Activated naive CD4-positive, alpha-beta T cell (primary cell): ENCODE measurements around the gene TRIO.

ENCODE experiments used
- DNase-seq, 4 experiments: peaks; one replicate each; lab custom pipeline; 2025; lab: John Stamatoyannopoulos, UW

Gene TRIO

GRCh38 chr5:14411216-14411615 lies 268.1 kb downstream of the TRIO start:
- no peak for DNase-seq

DNA sequence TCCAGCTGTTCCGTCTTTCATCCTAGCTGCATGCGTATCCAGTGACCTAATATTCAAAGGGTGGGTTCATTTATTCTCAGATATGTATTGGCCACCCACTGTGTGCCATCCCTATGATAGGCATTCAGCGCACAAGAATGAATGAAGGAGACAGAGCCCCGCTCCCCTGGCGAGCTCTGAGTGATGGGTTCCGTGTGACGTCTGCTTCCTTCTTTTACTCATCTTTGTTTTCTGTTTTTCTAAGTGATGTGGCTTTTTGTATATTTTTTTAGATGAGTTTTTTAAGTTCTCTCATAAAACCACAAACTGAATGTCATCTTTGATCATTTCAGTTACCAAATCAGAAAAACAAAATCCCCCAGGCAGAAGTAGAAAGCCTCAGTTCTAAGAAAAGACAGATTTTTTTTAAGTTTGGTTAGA lies 270.2 kb downstream of the TRIO start:
- peak in 1 of 4 experiments; percentile 40 for DNase-seq

GRCh38 chr5:14414007-14414406 lies 270.9 kb downstream of the TRIO start:
- peak in 1 of 4 experiments; percentile 10 for DNase-seq

- DNase-seq = no peak
Measured at GRCh38 chr5:14414656-14415023, 271.5 kb downstream of the TRIO start.

DNA sequence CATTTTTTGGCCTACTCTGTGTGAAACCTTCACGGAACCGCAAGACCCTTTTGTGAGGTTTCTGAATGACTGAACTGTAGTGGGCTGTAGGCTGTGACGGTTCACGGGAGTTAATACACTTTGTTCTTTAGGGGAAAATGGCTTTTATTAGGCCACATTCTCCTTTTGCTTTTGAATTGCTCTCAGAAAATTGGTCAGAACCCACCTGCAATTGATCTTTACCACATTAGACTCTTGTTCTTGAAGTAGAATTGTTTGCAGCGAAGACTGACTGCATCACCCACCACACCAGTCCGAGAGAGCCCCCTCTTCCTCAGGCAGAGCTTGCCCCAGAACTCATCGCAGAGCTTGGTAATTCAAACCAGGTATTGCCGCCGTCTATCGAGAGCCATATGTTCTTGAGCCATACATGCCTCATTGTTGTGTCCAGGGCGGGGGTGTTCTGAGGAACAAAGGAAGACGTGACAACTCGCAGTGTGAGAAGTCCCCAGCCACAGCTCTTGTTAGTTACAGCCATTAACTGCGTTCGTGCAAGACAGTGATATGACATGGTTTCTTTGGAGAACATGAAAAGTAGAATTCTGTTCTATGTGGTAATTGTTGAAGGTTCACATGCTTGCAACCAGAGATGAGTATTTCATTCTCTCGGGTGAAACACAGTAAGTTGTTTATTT lies 272.0 kb downstream of the TRIO start:
- no peak for DNase-seq

GRCh38 chr5:14415698-14416074 lies 272.5 kb downstream of the TRIO start:
- DNase-seq = no peak

DNA sequence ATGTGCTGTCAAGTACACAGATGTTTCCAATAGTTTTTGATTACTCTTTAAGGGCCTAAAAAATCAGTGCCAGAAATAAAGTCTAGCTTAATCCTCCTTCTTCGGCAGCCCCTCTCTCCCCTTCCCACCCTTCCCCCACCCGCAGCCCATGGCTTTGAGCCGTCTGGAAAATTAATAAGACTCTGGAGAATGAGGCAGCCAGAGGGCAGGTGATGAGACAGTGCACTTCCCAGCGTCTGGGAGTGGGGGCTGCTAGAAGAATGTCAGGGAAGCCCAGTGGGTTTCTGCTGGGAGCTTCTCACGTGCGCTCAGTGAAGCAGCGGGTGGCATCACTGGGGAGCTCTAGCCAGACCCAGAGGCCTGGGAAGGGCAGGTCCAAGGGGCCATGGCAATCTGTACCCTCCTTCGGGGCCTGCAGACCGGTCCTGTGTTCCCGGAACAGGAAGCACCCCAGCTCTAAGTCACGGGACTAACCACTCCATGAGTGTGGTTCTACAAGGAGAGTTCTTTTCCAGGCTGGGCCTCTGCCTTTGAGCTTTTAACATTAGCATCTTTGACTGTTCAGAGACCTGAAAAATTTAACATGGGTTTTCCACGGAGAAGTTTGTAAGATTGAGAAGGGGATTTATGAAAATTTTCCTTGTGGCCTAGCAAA lies 273.6 kb downstream of the TRIO start:
- no peak for DNase-seq

DNA sequence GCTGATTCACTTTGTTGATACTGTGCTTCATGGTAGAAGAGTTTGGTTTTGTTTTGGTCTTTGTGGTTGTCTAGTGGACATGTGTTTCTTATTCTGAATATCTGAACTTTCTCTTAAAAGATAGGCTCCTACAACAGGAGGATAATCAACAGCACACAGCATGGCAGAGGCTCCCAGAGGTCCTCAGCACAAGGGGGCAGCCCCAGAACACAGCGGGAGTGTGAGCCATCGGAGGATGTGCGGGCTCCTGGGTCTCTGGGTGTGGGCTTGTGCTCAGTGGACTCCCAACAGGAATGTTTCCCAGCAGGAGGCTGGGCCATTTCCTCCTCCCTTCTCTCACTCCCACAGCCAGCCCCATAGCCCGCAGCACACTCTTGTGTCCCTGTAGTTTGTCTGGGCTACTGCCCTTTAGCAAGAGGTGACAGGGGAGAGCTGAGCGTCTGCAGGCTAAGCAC lies 274.2 kb downstream of the TRIO start:
- no peak for DNase-seq

DNA sequence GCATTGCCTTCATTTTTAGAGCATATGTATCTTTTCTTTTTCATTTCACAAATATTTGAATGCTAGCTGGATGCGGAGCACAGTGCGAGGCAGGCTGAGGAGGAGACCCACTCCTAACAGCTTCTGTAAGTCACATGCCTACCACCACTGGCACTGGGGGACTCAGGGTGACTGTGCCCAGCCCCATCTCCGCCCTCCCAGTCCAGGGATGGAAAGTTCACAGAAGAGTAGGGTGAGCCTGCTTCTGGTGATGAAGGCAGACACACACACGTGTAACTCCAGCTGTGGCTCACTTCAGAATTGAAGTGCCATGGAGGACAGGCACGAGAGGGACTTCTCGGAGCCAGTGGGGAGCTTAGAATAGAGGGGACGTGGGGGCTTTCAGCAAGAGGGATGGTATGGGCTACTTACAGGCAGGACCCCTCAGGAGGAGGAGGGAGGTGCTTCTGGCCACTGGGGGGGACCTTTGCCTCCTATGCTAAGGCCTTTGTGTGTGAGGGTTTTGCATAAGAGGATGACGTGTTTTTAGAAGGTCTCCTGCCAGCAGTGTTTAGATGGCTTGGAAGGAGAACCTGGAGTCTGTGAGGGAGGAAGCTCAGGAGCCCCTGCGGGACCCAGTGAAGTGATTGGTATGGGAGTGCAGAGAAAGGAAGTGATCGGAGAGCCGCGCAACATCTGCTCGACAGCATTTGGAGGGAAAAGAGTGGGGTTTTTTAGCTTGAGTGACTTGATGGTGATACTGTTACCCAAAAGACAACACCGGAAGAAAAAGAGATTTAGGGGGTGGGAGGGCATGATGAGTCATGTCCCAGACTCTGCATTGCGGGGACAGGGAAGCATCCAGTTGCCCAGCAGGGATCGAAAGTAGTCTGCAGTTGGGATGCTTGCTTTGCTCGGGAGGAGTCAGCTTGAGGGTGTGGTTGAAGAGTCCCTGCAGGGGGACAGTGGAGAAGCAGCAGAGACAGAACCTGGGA lies 274.9 kb downstream of the TRIO start:
- DNase-seq = no peak

DNA sequence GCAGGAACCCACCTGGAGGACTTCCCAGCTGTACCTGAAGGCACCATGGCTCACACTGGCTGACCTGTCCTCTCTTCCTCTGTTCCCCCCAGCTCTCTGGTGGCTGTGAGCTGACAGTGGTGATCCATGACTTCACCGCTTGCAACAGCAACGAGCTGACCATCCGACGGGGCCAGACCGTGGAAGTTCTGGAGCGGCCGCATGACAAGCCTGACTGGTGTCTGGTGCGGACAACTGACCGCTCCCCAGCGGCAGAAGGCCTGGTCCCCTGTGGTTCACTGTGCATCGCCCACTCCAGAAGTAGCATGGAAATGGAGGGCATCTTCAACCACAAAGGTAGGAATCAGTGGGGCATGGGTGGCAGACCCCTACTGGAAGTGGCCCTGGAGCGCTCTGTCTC lies 276.5 kb downstream of the TRIO start:
- no peak for DNase-seq

DNA sequence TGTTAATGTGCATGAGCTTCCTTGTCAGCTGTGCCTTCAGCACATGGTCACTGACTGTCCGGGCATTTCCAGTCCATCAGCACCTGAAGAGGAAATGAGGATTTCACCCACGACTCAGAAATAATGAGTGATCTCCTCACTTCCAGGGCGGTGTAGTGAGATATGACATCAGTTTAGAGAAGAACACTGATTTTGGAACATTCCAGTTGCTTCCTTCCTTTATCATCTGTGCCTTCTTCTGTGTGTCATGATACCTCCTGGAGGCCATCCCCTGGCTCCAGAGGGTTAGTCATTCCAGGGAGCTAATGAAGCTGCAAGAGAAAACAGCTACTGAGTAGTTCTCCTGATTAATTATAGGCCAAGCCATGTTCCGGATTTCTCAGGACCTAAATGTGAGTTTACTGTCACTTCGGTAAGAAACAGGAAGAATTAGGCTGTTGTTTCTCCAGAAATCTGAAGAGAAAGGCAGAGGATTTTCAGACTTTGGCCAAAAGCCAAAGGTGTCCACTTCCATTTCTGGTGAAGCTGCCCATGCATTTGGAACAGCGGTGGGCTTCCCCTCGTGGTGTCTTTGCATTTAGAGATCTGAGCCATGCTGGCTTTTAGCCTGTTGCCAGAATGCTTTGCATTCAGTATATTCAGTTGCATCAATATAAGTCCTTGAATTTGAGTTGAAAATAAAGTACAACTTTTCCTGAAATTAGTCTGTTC lies 277.1 kb downstream of the TRIO start:
- no peak for DNase-seq

- DNase-seq = no peak
Measured at GRCh38 chr5:14421851-14422250, 278.7 kb downstream of the TRIO start.

- DNase-seq = no peak
Measured at GRCh38 chr5:14424011-14424685, 281.0 kb downstream of the TRIO start.

GRCh38 chr5:14425559-14425958 lies 282.4 kb downstream of the TRIO start:
- DNase-seq = no peak

DNA sequence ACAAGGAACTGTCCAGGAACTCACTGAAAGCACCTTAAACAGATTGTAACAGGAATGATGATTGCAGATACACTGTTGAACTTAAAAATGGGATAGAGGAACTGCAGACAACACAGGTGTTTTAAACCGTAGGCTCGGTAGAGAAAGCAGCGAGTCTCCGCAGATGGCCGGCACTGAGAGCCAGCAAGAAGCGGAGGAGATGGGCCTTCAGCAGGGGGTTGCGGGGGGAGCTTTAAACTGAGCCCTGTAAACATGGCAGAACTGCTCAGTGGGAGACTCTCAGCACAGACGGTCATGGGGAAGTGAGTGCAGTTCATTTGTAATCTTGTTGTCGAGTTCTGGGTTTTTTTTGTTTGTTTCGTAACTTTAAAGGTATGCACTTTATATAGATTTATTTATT lies 283.4 kb downstream of the TRIO start:
- no peak for DNase-seq

GRCh38 chr5:14428302-14429081 lies 285.4 kb downstream of the TRIO start:
- no peak for DNase-seq

DNA sequence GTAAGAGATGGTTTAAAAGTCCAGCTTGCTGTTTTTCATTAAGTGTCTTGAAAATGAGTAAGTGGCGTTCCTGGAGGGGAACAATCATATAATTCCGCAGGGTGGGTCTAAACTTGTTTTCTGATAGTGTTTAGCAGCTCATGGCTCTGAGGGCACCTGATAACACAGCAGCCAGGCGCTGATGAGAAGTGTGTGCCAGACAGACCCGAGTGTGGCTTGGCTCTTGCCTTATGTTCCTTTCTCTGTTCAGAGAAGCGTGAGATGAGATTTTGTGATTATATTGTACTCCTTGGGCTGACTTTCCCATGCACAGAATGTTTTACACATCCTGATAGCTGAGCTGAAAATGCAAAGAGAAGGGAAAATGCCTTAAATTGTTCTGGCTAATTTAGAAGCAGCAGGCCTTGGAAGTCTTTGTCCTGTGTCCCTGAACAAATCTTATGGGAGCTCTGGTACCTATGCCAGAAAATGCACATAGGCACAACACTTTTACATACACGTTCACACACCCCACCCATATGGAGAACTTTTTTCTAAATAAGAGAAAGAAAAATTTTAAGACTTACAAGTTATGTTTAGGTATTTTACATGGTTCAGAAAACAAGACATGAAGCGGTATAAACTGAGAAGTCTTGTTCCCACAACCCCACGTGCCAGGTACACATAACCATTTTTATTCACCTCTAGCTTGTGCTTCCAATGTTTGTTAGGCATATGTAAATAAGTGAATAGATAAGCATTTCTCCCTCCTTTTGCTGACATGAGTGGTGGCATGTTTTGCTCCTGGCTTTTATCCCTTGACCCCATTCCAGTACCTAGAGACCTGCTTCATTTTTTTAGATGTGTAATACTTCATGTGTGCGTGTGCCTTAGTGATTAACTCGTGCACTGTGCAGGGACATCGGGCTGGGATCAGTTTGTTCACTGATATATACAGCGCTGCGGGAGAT lies 286.2 kb downstream of the TRIO start:
- no peak for DNase-seq

- DNase-seq = no peak
Measured at GRCh38 chr5:14431534-14431933, 288.4 kb downstream of the TRIO start.

GRCh38 chr5:14432931-14433589 lies 289.9 kb downstream of the TRIO start:
- DNase-seq = no peak
